Ishikawa (cell line): ENCODE measurements around the gene RBL1.

Source experiments
- CEBPB ChIP-seq: IDR thresholded peaks from 2 replicates; pipeline ENCODE4 v1.6.1; 2012
- RAD21 ChIP-seq: IDR thresholded peaks from 2 replicates; pipeline ENCODE4 v1.6.1; 2012; ENCODE audit warnings: low read depth
- TCF12 ChIP-seq: IDR thresholded peaks from 2 replicates; pipeline ENCODE4 v1.6.1; 2012; ENCODE audit warnings: low read depth
- YY1 ChIP-seq: IDR thresholded peaks from 2 replicates; pipeline ENCODE4 v1.6.1; 2012; ENCODE audit warnings: low read depth
- TF ChIP-seq, protein P1 (sequence below): IDR thresholded peaks from 2 replicates; pipeline ENCODE4 v1.6.1; 2012
- TF ChIP-seq, protein P2 (sequence below): IDR thresholded peaks from 2 replicates; pipeline ENCODE4 v1.6.1; 2012; ENCODE audit warnings: low read depth, mild to moderate bottlenecking

- TF ChIP-seq, protein P1, sequence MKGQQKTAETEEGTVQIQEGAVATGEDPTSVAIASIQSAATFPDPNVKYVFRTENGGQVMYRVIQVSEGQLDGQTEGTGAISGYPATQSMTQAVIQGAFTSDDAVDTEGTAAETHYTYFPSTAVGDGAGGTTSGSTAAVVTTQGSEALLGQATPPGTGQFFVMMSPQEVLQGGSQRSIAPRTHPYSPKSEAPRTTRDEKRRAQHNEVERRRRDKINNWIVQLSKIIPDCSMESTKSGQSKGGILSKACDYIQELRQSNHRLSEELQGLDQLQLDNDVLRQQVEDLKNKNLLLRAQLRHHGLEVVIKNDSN, result no peak
- no peak for TF ChIP-seq CEBPB
- no peak for TF ChIP-seq TCF12
- no peak for TF ChIP-seq YY1
- TF ChIP-seq RAD21, result no peak
- TF ChIP-seq, protein P2, sequence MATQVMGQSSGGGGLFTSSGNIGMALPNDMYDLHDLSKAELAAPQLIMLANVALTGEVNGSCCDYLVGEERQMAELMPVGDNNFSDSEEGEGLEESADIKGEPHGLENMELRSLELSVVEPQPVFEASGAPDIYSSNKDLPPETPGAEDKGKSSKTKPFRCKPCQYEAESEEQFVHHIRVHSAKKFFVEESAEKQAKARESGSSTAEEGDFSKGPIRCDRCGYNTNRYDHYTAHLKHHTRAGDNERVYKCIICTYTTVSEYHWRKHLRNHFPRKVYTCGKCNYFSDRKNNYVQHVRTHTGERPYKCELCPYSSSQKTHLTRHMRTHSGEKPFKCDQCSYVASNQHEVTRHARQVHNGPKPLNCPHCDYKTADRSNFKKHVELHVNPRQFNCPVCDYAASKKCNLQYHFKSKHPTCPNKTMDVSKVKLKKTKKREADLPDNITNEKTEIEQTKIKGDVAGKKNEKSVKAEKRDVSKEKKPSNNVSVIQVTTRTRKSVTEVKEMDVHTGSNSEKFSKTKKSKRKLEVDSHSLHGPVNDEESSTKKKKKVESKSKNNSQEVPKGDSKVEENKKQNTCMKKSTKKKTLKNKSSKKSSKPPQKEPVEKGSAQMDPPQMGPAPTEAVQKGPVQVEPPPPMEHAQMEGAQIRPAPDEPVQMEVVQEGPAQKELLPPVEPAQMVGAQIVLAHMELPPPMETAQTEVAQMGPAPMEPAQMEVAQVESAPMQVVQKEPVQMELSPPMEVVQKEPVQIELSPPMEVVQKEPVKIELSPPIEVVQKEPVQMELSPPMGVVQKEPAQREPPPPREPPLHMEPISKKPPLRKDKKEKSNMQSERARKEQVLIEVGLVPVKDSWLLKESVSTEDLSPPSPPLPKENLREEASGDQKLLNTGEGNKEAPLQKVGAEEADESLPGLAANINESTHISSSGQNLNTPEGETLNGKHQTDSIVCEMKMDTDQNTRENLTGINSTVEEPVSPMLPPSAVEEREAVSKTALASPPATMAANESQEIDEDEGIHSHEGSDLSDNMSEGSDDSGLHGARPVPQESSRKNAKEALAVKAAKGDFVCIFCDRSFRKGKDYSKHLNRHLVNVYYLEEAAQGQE, result no peak
These were observed 16.2 kb upstream of the RBL1 start for GRCh38 chr20:37111926-37112455.
